Hindlimb muscle (tissue), 1 donor: ENCODE results near the gene GPRC5A. TPM values are rescaled to one million over a fixed set of nuclear protein-coding genes. Genes with fewer than 3 reads are reported as not detected.

Experiments used
- DNase-seq: peaks from one replicate; pipeline ENCODE4 v3.0.0-alpha.2; 2013
- polyA plus RNA-seq: library from polyadenylated mRNA; unstranded; fragments of 120-200 nt; gene quantifications from one replicate; pipeline ENCODE4 v1.2.1, GENCODE V29; 2013; ENCODE audit not compliant: insufficient read length

The GPRC5A gene
- polyA plus RNA-seq, 1 donor, result 1.4 TPM

GRCh38 chr12:12945591-12945990 lies 54.2 kb downstream of the GPRC5A start:
- DNase-seq, result no peak

DNA sequence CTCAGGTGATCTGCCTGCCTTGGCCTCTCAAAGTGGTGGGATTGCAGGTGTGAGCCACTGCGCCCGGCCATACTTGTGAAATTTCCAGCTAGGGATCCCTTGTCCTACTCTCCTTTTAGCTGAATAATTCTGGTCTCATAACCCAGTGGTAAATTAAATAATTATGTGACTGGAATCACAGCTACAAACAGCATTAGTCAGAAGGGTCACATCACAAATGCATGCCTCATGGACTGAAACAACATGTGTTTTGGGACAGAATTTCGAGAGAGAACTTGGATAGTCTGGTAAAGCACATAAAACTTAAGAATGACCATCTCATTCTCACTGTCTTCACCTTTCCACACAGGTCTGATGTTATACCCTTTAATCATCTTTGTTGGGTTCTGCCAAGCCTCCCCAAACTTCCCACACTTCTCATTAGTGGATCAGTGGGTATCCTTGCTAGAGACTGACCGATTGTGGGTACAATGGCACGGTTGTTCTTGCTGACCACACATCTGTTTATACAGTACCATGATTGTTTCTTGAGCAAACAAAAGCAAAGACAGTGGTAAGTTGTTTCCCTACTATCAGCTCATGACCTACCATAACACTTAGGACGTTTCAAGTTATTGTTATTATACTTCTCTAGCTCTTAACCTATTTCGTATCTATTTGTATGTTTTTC lies 55.5 kb downstream of the GPRC5A start:
- DNase-seq, result no peak

- no peak for DNase-seq
Observed at GRCh38 chr12:12947902-12948301, 56.5 kb downstream of the GPRC5A start.

DNA sequence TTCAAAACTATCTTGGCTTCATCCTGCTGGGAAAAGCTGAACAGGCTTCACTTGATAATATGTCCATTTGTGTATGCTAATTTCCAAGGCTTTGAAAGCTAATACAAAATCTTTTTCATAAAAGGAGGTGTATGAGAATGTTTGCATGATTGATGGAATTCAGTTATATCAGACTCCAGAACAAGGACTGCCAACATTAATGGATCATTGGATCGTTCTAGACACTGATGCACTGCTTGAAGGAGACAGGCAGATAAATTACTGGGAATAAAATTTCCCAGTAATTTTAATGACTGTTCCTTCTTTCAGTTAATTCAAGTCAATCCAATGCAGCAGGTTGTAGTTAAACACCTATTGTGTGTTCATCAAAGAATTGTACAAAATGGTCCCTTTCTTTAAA lies 60.1 kb downstream of the GPRC5A start:
- no peak for DNase-seq

DNA sequence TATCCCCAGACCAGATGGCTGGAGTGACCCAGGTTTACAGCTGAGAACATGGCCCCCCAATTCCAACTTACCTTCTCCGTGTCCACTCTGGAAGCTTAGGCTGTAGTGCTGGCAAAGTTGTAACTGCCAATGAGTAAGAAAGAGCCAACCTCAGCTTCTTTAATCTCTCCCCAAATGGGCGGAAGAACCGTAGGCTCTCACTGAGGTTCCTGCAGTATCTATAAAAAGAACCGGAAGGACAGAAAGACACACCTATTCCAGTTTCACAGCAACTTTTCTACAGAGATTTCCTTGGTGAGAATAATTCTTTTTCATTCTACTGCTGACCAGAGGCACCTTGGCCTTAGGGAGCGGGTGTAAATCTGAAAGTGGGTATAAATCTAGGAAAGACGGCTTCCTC lies 60.7 kb downstream of the GPRC5A start, which contains the start of gene GPRC5D:
TSS of gene GPRC5D (minus strand) at position 135 of the 400 bp plus-strand sequence. CDS start 1,786 bp downstream, outside the sequence.
- no peak for DNase-seq

- no peak for DNase-seq
Observed at GRCh38 chr12:12954356-12954755, 63.0 kb downstream of the GPRC5A start.

GRCh38 chr12:12954878-12955625 lies 63.7 kb downstream of the GPRC5A start:
- DNase-seq, result no peak

GRCh38 chr12:12958886-12959285 lies 67.5 kb downstream of the GPRC5A start:
- DNase-seq, result no peak

DNA sequence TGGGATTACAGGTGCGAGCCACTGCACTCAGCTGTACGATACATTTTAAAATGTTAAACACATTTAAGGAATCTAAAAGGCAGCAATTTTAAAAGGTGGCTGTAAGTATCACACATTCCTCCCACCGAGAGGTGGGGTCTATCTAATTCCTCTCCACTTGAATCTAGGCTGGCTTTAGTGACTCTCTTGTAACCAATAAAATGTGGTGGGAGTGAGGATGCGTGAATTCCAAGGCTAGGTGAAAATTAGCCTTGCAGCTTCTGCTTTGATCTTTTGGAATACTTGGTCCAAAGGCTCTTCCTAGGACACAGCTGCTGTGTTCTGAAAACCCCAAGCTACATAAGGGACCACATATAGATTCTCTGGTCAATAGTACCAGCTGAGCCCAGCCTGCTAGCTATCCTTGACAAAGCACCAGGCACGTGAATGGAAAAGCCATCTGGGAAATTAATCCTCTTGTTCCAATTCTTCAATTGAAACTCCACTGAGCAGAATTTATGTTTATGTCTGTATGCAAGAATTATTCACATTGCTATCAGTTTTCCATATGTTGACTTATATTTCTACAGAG lies 69.4 kb downstream of the GPRC5A start:
- no peak for DNase-seq

DNA sequence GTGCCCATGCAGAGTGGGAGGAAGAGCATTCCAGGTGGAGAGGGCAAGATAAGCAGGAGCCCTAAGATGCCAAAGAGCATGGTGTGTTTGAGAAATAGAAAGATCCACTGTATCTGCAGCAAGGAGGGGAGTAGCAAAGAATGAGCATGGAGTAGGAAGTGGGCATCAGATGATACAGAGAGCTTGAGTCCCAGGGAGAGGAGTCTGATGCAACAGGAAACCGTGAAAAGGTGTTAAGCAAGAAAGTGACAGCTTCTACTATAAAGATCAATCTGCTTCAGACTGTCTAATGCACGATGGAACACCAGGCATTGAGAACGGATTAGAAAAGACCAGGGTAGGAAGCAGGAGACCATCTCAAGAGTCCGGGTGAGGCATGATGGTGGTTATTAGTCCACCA lies 72.9 kb downstream of the GPRC5A start:
- no peak for DNase-seq

GRCh38 chr12:12965836-12966235 lies 74.5 kb downstream of the GPRC5A start:
- DNase-seq, result no peak

Other genes starting within 250 kb of the GPRC5A start
- gene GPR19, start 195.4 kb upstream of the GPRC5A start, polyA plus RNA-seq, result 0.61 TPM
- 52.6 TPM for gene CDKN1B, start 174.2 kb upstream of the GPRC5A start, polyA plus RNA-seq
- gene APOLD1, start 105.9 kb upstream of the GPRC5A start, polyA plus RNA-seq, result 8.9 TPM
- 46.3 TPM for gene DDX47, start 78.2 kb upstream of the GPRC5A start, polyA plus RNA-seq
- not detected for gene GPRC5D, start 60.6 kb downstream of the GPRC5A start, polyA plus RNA-seq
- 43.8 TPM for gene HEBP1, start 108.7 kb downstream of the GPRC5A start, polyA plus RNA-seq
- gene FAM234B, start 152.8 kb downstream of the GPRC5A start, polyA plus RNA-seq, result 4.1 TPM
- 19.1 TPM for gene GSG1, start 212.1 kb downstream of the GPRC5A start, polyA plus RNA-seq